ENCODE data around the gene PLEKHG3. TPM values are rescaled to one million over a fixed set of nuclear protein-coding genes. Genes with fewer than 3 reads are reported as not detected.

PLEKHG3 gene
- total and polyA plus RNA-seq, 2 experiments from 2014 or later = 23.0 to 83.1 TPM

DNA sequence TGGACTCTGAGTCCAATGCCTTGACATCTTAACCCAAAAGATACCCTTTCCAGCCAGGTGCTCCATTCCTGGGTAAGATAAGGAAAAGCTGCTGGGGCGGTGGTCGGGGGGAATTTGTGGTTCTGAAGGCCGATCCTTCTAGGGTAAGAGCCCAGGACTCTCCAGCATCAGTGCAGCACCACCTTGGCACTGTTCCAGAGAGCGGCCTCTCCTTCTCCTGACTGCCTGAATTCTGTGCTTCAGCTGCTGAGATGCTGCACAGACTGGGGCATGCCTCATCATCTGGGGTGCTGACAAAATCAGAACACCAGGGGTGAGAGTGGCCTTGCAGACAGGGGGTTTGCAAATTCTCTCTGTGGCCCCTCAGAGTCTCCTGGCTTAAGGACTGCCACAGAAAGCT lies 88.0 kb downstream of the PLEKHG3 start:
- DNase-seq (ENCODE audit: low spot score) = no peak
- peaks cover 5% of the 10 kb centered on the region; the same call in 1 of the 2 replicates for H3K4me1 ChIP-seq (ENCODE audit: insufficient read depth)
- H3K4me3 ChIP-seq = no peak overlapping the region
- H3K79me2 ChIP-seq (replicated peaks; ENCODE audit: insufficient read depth) = no peaks in the 10 kb centered on the region
- Mint-ChIP-seq H3K27me3 (ENCODE audit: insufficient read depth, low read depth, poor library complexity) (peaks cover 2% of the 10 kb centered on the region), H3K36me3 (ENCODE audit: low read depth) (no peaks in the 10 kb centered on the region), H3K27ac (no peak overlapping the region), H3K9me3 (no peaks in the 10 kb centered on the region), H3K4me3 (no peak overlapping the region), H3K4me1 (peaks cover 9% of the 10 kb centered on the region)
- H4K20me1 ChIP-seq (replicated peaks; ENCODE audit: insufficient read depth) = no peaks in the 10 kb centered on the region
- TF ChIP-seq, protein P1, sequence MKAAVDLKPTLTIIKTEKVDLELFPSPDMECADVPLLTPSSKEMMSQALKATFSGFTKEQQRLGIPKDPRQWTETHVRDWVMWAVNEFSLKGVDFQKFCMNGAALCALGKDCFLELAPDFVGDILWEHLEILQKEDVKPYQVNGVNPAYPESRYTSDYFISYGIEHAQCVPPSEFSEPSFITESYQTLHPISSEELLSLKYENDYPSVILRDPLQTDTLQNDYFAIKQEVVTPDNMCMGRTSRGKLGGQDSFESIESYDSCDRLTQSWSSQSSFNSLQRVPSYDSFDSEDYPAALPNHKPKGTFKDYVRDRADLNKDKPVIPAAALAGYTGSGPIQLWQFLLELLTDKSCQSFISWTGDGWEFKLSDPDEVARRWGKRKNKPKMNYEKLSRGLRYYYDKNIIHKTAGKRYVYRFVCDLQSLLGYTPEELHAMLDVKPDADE (IDR thresholded peaks at IDR 0.05) = no peak
- TF ChIP-seq EZH2phosphoT487 (IDR thresholded peaks at IDR 0.05; ENCODE audit: unreplicated experiment) = no peak
- TF ChIP-seq STAT1 (IDR thresholded peaks at IDR 0.05; ENCODE audit: unreplicated experiment) = no peak
- no peak for TF ChIP-seq NANOG (IDR thresholded peaks at IDR 0.05; ENCODE audit: borderline replicate concordance)
- TF ChIP-seq JUNB (IDR thresholded peaks at IDR 0.05; ENCODE audit: unreplicated experiment) = no peak
- H3K9me2 ChIP-seq (ENCODE audit: insufficient read depth) = 0 out of 2 replicates have a peak, but pooled peaks cover 3% of the 10 kb centered on the region
- H3F3A ChIP-seq (replicated peaks; ENCODE audit: low read depth) = no peaks in the 10 kb centered on the region
- H3K27me3 ChIP-seq (ENCODE audit: insufficient read depth) = no peaks in the 10 kb centered on the region
- H3K27ac ChIP-seq (ENCODE audit: low read depth) = no peak overlapping the region
- no peaks in the 10 kb centered on the region for H3K36me3 ChIP-seq (ENCODE audit: insufficient read depth)
- no peak overlapping the region for H2AFZ ChIP-seq
- no peak overlapping the region for H3K4me2 ChIP-seq
- ATAC-seq = no peak

DNA sequence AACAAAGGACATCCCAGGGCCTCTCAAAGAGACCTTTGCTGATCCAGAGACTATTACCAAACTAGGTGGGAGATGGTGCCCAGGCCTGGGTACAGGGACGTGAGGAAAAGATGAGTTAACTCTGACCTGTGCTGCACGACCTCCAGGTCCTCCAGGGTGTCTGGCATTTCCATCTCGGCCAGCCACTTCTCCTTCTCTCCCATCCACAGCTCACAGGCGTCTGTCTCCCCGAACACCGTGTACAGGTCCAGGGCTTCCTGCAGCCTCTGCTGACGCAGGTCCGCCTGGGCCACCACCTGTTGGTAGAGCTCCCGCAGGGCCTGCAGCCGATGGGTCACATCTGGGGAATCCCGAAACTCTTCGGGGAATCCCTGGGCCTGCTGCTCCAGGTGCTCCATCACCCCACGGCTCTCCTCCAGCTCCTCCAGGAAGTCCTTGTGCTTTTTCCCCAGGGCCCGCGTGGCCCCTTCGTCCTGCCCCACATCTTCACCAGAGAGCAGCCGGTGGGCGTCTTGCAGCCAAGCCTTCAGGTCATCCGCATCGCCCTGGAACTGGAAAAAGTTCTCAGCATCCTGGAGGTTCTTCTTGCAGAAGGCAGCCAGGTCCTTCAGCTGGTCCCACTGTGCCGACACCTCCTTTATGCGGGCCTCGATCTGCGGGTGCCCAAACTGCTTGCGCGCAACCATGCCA lies 88.8 kb downstream of the PLEKHG3 start:
- DNase-seq (ENCODE audit: low spot score) = no peak
- 0 out of 2 replicates have a peak, but pooled peaks cover 3% of the 10 kb centered on the region for H3K9me2 ChIP-seq (ENCODE audit: insufficient read depth)
- H2AFZ ChIP-seq = no peak overlapping the region
- H3K4me3 ChIP-seq = no peak overlapping the region
- Mint-ChIP-seq H3K27me3 (ENCODE audit: insufficient read depth, low read depth, poor library complexity) (peaks cover 2% of the 10 kb centered on the region), H3K4me3 (no peak overlapping the region), H3K9me3 (no peaks in the 10 kb centered on the region), H3K4me1 (peaks cover 9% of the 10 kb centered on the region), H3K36me3 (ENCODE audit: low read depth) (no peaks in the 10 kb centered on the region), H3K27ac (no peak overlapping the region)
- ATAC-seq = no peak
- H3K79me2 ChIP-seq (replicated peaks; ENCODE audit: insufficient read depth) = no peaks in the 10 kb centered on the region
- H3K4me2 ChIP-seq = no peak overlapping the region
- no peaks in the 10 kb centered on the region for H3K36me3 ChIP-seq (ENCODE audit: insufficient read depth)
- no peak overlapping the region for H3K27ac ChIP-seq (ENCODE audit: low read depth)
- no peaks in the 10 kb centered on the region for H3K27me3 ChIP-seq (ENCODE audit: insufficient read depth)
- peaks cover 5% of the 10 kb centered on the region; the same call in 1 of the 2 replicates for H3K4me1 ChIP-seq (ENCODE audit: insufficient read depth)
- no peaks in the 10 kb centered on the region for H3F3A ChIP-seq (replicated peaks; ENCODE audit: low read depth)
- no peaks in the 10 kb centered on the region for H4K20me1 ChIP-seq (replicated peaks; ENCODE audit: insufficient read depth)
- no peak for TF ChIP-seq JUNB (IDR thresholded peaks at IDR 0.05; ENCODE audit: unreplicated experiment)
- TF ChIP-seq, protein P2, sequence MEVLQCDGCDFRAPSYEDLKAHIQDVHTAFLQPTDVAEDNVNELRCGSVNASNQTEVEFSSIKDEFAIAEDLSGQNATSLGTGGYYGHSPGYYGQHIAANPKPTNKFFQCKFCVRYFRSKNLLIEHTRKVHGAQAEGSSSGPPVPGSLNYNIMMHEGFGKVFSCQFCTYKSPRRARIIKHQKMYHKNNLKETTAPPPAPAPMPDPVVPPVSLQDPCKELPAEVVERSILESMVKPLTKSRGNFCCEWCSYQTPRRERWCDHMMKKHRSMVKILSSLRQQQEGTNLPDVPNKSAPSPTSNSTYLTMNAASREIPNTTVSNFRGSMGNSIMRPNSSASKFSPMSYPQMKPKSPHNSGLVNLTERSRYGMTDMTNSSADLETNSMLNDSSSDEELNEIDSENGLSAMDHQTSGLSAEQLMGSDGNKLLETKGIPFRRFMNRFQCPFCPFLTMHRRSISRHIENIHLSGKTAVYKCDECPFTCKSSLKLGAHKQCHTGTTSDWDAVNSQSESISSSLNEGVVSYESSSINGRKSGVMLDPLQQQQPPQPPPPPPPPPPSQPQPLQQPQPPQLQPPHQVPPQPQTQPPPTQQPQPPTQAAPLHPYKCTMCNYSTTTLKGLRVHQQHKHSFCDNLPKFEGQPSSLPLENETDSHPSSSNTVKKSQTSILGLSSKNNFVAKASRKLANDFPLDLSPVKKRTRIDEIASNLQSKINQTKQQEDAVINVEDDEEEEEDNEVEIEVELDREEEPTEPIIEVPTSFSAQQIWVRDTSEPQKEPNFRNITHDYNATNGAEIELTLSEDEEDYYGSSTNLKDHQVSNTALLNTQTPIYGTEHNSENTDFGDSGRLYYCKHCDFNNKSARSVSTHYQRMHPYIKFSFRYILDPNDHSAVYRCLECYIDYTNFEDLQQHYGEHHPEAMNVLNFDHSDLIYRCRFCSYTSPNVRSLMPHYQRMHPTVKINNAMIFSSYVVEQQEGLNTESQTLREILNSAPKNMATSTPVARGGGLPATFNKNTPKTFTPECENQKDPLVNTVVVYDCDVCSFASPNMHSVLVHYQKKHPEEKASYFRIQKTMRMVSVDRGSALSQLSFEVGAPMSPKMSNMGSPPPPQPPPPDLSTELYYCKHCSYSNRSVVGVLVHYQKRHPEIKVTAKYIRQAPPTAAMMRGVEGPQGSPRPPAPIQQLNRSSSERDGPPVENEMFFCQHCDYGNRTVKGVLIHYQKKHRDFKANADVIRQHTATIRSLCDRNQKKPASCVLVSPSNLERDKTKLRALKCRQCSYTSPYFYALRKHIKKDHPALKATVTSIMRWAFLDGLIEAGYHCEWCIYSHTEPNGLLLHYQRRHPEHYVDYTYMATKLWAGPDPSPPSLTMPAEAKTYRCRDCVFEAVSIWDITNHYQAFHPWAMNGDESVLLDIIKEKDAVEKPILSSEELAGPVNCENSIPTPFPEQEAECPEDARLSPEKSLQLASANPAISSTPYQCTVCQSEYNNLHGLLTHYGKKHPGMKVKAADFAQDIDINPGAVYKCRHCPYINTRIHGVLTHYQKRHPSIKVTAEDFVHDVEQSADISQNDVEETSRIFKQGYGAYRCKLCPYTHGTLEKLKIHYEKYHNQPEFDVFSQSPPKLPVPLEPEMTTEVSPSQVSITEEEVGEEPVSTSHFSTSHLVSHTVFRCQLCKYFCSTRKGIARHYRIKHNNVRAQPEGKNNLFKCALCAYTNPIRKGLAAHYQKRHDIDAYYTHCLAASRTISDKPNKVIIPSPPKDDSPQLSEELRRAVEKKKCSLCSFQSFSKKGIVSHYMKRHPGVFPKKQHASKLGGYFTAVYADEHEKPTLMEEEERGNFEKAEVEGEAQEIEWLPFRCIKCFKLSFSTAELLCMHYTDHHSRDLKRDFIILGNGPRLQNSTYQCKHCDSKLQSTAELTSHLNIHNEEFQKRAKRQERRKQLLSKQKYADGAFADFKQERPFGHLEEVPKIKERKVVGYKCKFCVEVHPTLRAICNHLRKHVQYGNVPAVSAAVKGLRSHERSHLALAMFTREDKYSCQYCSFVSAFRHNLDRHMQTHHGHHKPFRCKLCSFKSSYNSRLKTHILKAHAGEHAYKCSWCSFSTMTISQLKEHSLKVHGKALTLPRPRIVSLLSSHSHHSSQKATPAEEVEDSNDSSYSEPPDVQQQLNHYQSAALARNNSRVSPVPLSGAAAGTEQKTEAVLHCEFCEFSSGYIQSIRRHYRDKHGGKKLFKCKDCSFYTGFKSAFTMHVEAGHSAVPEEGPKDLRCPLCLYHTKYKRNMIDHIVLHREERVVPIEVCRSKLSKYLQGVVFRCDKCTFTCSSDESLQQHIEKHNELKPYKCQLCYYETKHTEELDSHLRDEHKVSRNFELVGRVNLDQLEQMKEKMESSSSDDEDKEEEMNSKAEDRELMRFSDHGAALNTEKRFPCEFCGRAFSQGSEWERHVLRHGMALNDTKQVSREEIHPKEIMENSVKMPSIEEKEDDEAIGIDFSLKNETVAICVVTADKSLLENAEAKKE (CRISPR knock-in tag; IDR thresholded peaks at IDR 0.05) = no peak
- TF ChIP-seq NANOG (IDR thresholded peaks at IDR 0.05; ENCODE audit: borderline replicate concordance) = no peak
- TF ChIP-seq ZNF331 (CRISPR knock-in tag; IDR thresholded peaks at IDR 0.05; ENCODE audit: low read depth) = no peak
- TF ChIP-seq, protein P1 (IDR thresholded peaks at IDR 0.05) = no peak
- no peak for TF ChIP-seq STAT1 (IDR thresholded peaks at IDR 0.05; ENCODE audit: unreplicated experiment)
- TF ChIP-seq CREB1 (CRISPR knock-in tag; IDR thresholded peaks at IDR 0.05; ENCODE audit: low read depth) = no peak
- TF ChIP-seq POLR2AphosphoS5 (IDR thresholded peaks at IDR 0.05; ENCODE audit: low read depth) = no peak
